Panc1 (cell line): Measurements from ENCODE around the gene KIAA1671. TPM values are rescaled to one million over a fixed set of nuclear protein-coding genes. Genes with fewer than 3 reads are reported as not detected.

Source experiments
- ATAC-seq: fragments of 200-7000 bp; cut with Tn5 transposase; 2 replicates; pipeline ENCODE4 v1.9.1; 2020; ENCODE audit warnings: mild to moderate bottlenecking, moderate library complexity
- BruUV-seq: library from RNA; stranded (reverse); fragments of 400-500 nt; replicated peaks from 2 replicates; lab custom pipeline; 2021; lab: Mats Ljungman, UMichigan
- CTCF ChIA-PET: fragments of 300-600 bp; sonication (Branson Sonifier 250); formaldehyde crosslinking; loops from one replicate; lab custom pipeline; 2022; ENCODE audit warnings: antibody characterized with exemption; lab: Charles Lee
- POLR2A ChIA-PET: fragments of 300-600 bp; sonication (Branson Sonifier 250); formaldehyde crosslinking; loops from one replicate; lab custom pipeline; 2022; ENCODE audit warnings: antibody characterized with exemption; lab: Charles Lee
- DNase-seq: peaks from one replicate; pipeline ENCODE4 v3.0.0-alpha.2; 2010; ENCODE audit warnings: low read depth, low spot score
- H3K27ac ChIP-seq: 2 replicates; pipeline ENCODE4 v1.5.1; 2011; ENCODE audit warnings: mild to moderate bottlenecking, low read length, inconsistent platforms
- H3K27me3 ChIP-seq: fragments of 200-500 bp; sonication (Bioruptor generic); 2 replicates; pipeline ENCODE4 v1.6.0; 2014; ENCODE audit warnings: low read length, inconsistent platforms; ENCODE audit not compliant: control insufficient read depth, insufficient read depth
- H3K36me3 ChIP-seq: fragments of 200-500 bp; sonication (Bioruptor generic); 2 replicates; pipeline ENCODE4 v1.5.1; 2014; ENCODE audit warnings: inconsistent platforms, mild to moderate bottlenecking, low read length, moderate library complexity; ENCODE audit not compliant: control insufficient read depth, insufficient read depth
- H3K4me1 ChIP-seq: 2 replicates; pipeline ENCODE4 v1.5.1; 2011; ENCODE audit warnings: inconsistent platforms, mild to moderate bottlenecking, low read length, moderate library complexity; ENCODE audit not compliant: control insufficient read depth, insufficient read depth
- H3K4me3 ChIP-seq, 2 experiments: 2 replicates each; pipeline ENCODE4 v1.5.1; 2011 to 2012; ENCODE audit warnings: low read depth in 2 of 2, low read length in 2 of 2, mild to moderate bottlenecking in 2 of 2, inconsistent platforms in 1 of 2, moderate library complexity in 1 of 2
- H3K9me3 ChIP-seq: fragments of 200-500 bp; sonication (Bioruptor generic); 2 replicates; pipeline ENCODE4 v1.5.1; 2014; ENCODE audit warnings: low read depth, mild to moderate bottlenecking, inconsistent platforms, low read length, moderate library complexity; ENCODE audit not compliant: control insufficient read depth, insufficient read depth
- CTCF ChIP-seq: fragments of 450-650 bp; IDR thresholded peaks from 2 replicates; pipeline ENCODE4 v1.5.1; 2017; ENCODE audit warnings: mild to moderate bottlenecking
- POLR2AphosphoS5 ChIP-seq: IDR thresholded peaks from 2 replicates; pipeline ENCODE4 v1.6.1; 2012; ENCODE audit warnings: mild to moderate bottlenecking, low read depth, low read length, moderate library complexity
- REST ChIP-seq, 2 experiments: IDR thresholded peaks; 2 replicates each; pipeline ENCODE4 v1.6.1; 2011 to 2012; ENCODE audit warnings: low read depth in 2 of 2, control low read depth in 1 of 2, low read length in 1 of 2, mild to moderate bottlenecking in 1 of 2, moderate library complexity in 1 of 2; ENCODE audit not compliant: insufficient read depth in 1 of 2
- SIN3A ChIP-seq: IDR thresholded peaks from 2 replicates; pipeline ENCODE4 v1.6.1; 2012; ENCODE audit warnings: low read depth, mild to moderate bottlenecking, low read length, moderate library complexity, borderline replicate concordance; ENCODE audit not compliant: insufficient read depth
- TCF7L2 ChIP-seq: IDR thresholded peaks from 2 replicates; pipeline ENCODE4 v1.6.1; 2011; ENCODE audit warnings: mild to moderate bottlenecking, low read depth, low read length, inconsistent platforms
- in situ Hi-C: cut with HindIII; loops from 2 replicates; pipeline ENCODE4 v1.10.0; 2016; ENCODE audit warnings: low sequenced_read_pairs, low pct_unique_long_range_greater_than_20kb
- intact Hi-C: fragments of 100-400 bp; cut with micrococcal nuclease; formaldehyde crosslinking; loops from one replicate; pipeline ENCODE4 v1.10.0; 2022; ENCODE audit not compliant: unreplicated experiment
- total RNA-seq: library from RNA; stranded (reverse); gene quantifications from one replicate; pipeline ENCODE4 v1.2.1, GENCODE V29; 2021; ENCODE audit not compliant: unreplicated experiment

The KIAA1671 gene
- total RNA-seq, 1 experiment from 2014 or later: 48.1 TPM

GRCh38 chr22:25134451-25134850 is 181.9 kb downstream of the KIAA1671 start:
- ATAC-seq: no peak
- intact Hi-C loops: no loop called here
- Histone ChIP-seq H3K27me3 (no peaks in the 10 kb centered on the region), H3K4me3 (no peak overlapping the region), H3K9me3 (no peaks in the 10 kb centered on the region), H3K27ac (no peak overlapping the region), H3K4me1 (no peaks in the 10 kb centered on the region), H3K36me3 (no peaks in the 10 kb centered on the region)
- POLR2A ChIA-PET: no interaction called here
- in situ Hi-C loops: no loop called here
- BruUV-seq: no TSS peak
- CTCF ChIA-PET: interaction anchor here (0.5 kb wide), 1 partner anchor 792 kb away, joined by 5 read pairs; no protein-coding TSS in a partner anchor
- no peak for DNase-seq
- no peak for TF ChIP-seq SIN3A
- TF ChIP-seq CTCF: no peak
- no peak for TF ChIP-seq POLR2AphosphoS5
- no peak for TF ChIP-seq REST (IDR thresholded peaks at IDR 0.05; ENCODE audit: insufficient read depth in 1 of 2, low read depth in 2 of 2, low read length in 1 of 2)
- no peak for TF ChIP-seq TCF7L2

GRCh38 chr22:25136953-25137576 is 184.5 kb downstream of the KIAA1671 start:
- in situ Hi-C loops (no loop called here), intact Hi-C loops (no loop called here)
- no peaks in the 10 kb centered on the region for H3K4me1 ChIP-seq
- CTCF ChIA-PET: no interaction called here
- ATAC-seq (no peak), DNase-seq (no peak)
- no TSS peak for BruUV-seq
- H3K36me3 ChIP-seq: no peaks in the 10 kb centered on the region
- POLR2A ChIA-PET: no interaction called here
- H3K27me3 ChIP-seq: no peaks in the 10 kb centered on the region
- H3K27ac ChIP-seq: no peak overlapping the region
- H3K9me3 ChIP-seq: no peaks in the 10 kb centered on the region
- no peak for TF ChIP-seq SIN3A
- TF ChIP-seq REST (IDR thresholded peaks at IDR 0.05; ENCODE audit: insufficient read depth in 1 of 2, low read depth in 2 of 2, low read length in 1 of 2): no peak
- TF ChIP-seq POLR2AphosphoS5: no peak
- no peak for TF ChIP-seq TCF7L2
- TF ChIP-seq CTCF: no peak
- H3K4me3 ChIP-seq: no peak overlapping the region
